SK-N-SH treated with all-trans-retinoic acid at 6 μM for 48 hours (cell line): Measurements from ENCODE around the gene SREBF1.
"Not testable (repeated sequence)": the region's sequence is repeated elsewhere in the genome, so short reads cannot be mapped to it uniquely, and the experiment has no call there.

Source experiments
- ATAC-seq: fragments of 200-7000 bp; cut with Tn5 transposase; 3 replicates; pipeline ENCODE4 v1.9.1; 2020; ENCODE audit warnings: mild to moderate bottlenecking, moderate library complexity
- ARNTL ChIP-seq: fragments of 450-650 bp; formaldehyde crosslinking; IDR thresholded peaks from 2 replicates; pipeline ENCODE4 v1.5.0; 2020; ENCODE audit warnings: low read depth, mild to moderate bottlenecking, moderate library complexity, borderline replicate concordance
- BACH2 ChIP-seq: fragments of 250-450 bp; sonication (Bioruptor Pico); IDR thresholded peaks from 2 replicates; pipeline ENCODE4 v1.9.0; 2021; ENCODE audit warnings: mild to moderate bottlenecking, borderline replicate concordance
- CREB5 ChIP-seq: fragments of 250-450 bp; sonication (Bioruptor Pico); IDR thresholded peaks from 2 replicates; pipeline ENCODE4 v1.5.1; 2020; ENCODE audit warnings: low read depth, mild to moderate bottlenecking, moderate library complexity
- CSDC2 ChIP-seq: fragments of 250-450 bp; sonication (Bioruptor Pico); IDR thresholded peaks from 2 replicates; pipeline ENCODE4 v1.5.0; 2020; ENCODE audit warnings: mild to moderate bottlenecking, moderate library complexity
- CSRNP3 ChIP-seq: fragments of 250-450 bp; sonication (Bioruptor Pico); IDR thresholded peaks from 2 replicates; pipeline ENCODE4 v1.5.1; 2021; ENCODE audit warnings: mild to moderate bottlenecking, moderate library complexity
- ESRRG ChIP-seq: fragments of 250-450 bp; sonication (Bioruptor Pico); IDR thresholded peaks from 2 replicates; pipeline ENCODE4 v1.6.1; 2021; ENCODE audit warnings: mild to moderate bottlenecking
- ISL1 ChIP-seq: fragments of 250-450 bp; sonication (Bioruptor Pico); IDR thresholded peaks from 2 replicates; pipeline ENCODE4 v2.1.2; 2022; ENCODE audit warnings: mild to moderate bottlenecking, moderate library complexity
- OSR1 ChIP-seq: fragments of 250-450 bp; sonication (Bioruptor Pico); IDR thresholded peaks from 2 replicates; pipeline ENCODE4 v1.8.0; 2022; ENCODE audit warnings: moderate library complexity, mild to moderate bottlenecking, inconsistent platforms
- PATZ1 ChIP-seq: fragments of 250-450 bp; sonication (Bioruptor Pico); IDR thresholded peaks from 2 replicates; pipeline ENCODE4 v1.8.0; 2020; ENCODE audit warnings: mild to moderate bottlenecking, moderate library complexity, borderline replicate concordance
- PPARA ChIP-seq: fragments of 250-450 bp; sonication (Bioruptor Pico); IDR thresholded peaks from 2 replicates; pipeline ENCODE4 v1.5.0; 2020; ENCODE audit warnings: mild to moderate bottlenecking, borderline replicate concordance
- RARB ChIP-seq: fragments of 250-450 bp; sonication (Bioruptor Pico); IDR thresholded peaks from 2 replicates; pipeline ENCODE4 v1.8.0; 2021; ENCODE audit warnings: mild to moderate bottlenecking, moderate library complexity
- SNAI2 ChIP-seq: fragments of 250-450 bp; sonication (Bioruptor Pico); IDR thresholded peaks from 2 replicates; pipeline ENCODE4 v1.5.0; 2020; ENCODE audit warnings: mild to moderate bottlenecking, moderate library complexity
- TCF4 ChIP-seq: fragments of 250-450 bp; sonication (Bioruptor Pico); IDR thresholded peaks from 2 replicates; pipeline ENCODE4 v1.8.0; 2021; ENCODE audit warnings: mild to moderate bottlenecking, moderate library complexity, borderline replicate concordance
- TOX ChIP-seq: fragments of 250-450 bp; sonication (Bioruptor Pico); IDR thresholded peaks from 2 replicates; pipeline ENCODE4 v1.8.0; 2021; ENCODE audit warnings: mild to moderate bottlenecking, moderate library complexity, borderline replicate concordance
- TSHZ2 ChIP-seq: fragments of 250-450 bp; sonication (Bioruptor Pico); IDR thresholded peaks from 2 replicates; pipeline ENCODE4 v1.5.0; 2020; ENCODE audit warnings: mild to moderate bottlenecking, moderate library complexity
- ZC3H10 ChIP-seq: fragments of 250-450 bp; sonication (Bioruptor Pico); IDR thresholded peaks from 2 replicates; pipeline ENCODE4 v1.5.1; 2021; ENCODE audit warnings: mild to moderate bottlenecking, moderate library complexity
- ZFP3 ChIP-seq: fragments of 250-450 bp; sonication (Bioruptor Pico); IDR thresholded peaks from 2 replicates; pipeline ENCODE4 v1.5.0; 2020; ENCODE audit warnings: mild to moderate bottlenecking, moderate library complexity
- ZFP30 ChIP-seq: fragments of 450-650 bp; formaldehyde crosslinking; IDR thresholded peaks from 2 replicates; pipeline ENCODE4 v1.5.0; 2022; ENCODE audit warnings: mild to moderate bottlenecking, moderate library complexity
- ZNF565 ChIP-seq: fragments of 450-650 bp; formaldehyde crosslinking; conservative IDR thresholded peaks from 2 replicates; pipeline ENCODE4 v1.5.0; 2020; ENCODE audit warnings: low read depth, mild to moderate bottlenecking, moderate library complexity

SREBF1 gene

GRCh38 chr17:17810084-17810894 lies 26.5 kb downstream of the SREBF1 start:
- no peak for ATAC-seq
- TF ChIP-seq BACH2 (CRISPR knock-in tag), result no peak
- no peak for TF ChIP-seq ZNF565 (CRISPR knock-in tag)
- no peak for TF ChIP-seq ISL1 (CRISPR knock-in tag)
- no peak for TF ChIP-seq PPARA
- no peak for TF ChIP-seq TCF4 (CRISPR knock-in tag)
- TF ChIP-seq CSDC2, result no peak
- TF ChIP-seq ESRRG, result no peak
- TF ChIP-seq TOX, result no peak
- TF ChIP-seq SNAI2, result no peak
- no peak for TF ChIP-seq TSHZ2

GRCh38 chr17:17809531-17810083 lies 27.2 kb downstream of the SREBF1 start:
- ATAC-seq, result no peak
- TF ChIP-seq TSHZ2, result no peak
- TF ChIP-seq CREB5, result no peak
- no peak for TF ChIP-seq RARB (CRISPR knock-in tag)

- TF ChIP-seq RARB (CRISPR knock-in tag) (no peak), SNAI2 (no peak)
These were observed 27.9 kb downstream of the SREBF1 start for GRCh38 chr17:17808706-17809432.

GRCh38 chr17:17808200-17808599 lies 28.6 kb downstream of the SREBF1 start:
- not testable (repeated sequence) for ATAC-seq

More at GRCh38 chr17:17808706-17809432, 27.9 kb downstream of the SREBF1 start:
- no peak for ATAC-seq

GRCh38 chr17:17807440-17807839 lies 29.3 kb downstream of the SREBF1 start:
- no peak for ATAC-seq
- TF ChIP-seq PPARA, result no peak
- TF ChIP-seq ESRRG, result no peak
- TF ChIP-seq TCF4 (CRISPR knock-in tag), result no peak
- no peak for TF ChIP-seq ZFP30 (CRISPR knock-in tag)
- no peak for TF ChIP-seq SNAI2
- TF ChIP-seq ZFP3 (CRISPR knock-in tag), result no peak
- TF ChIP-seq PATZ1 (CRISPR knock-in tag), result no peak
- no peak for TF ChIP-seq ARNTL
- TF ChIP-seq ZNF565 (CRISPR knock-in tag), result no peak
- TF ChIP-seq TOX, result no peak
- no peak for TF ChIP-seq OSR1 (CRISPR knock-in tag)
- TF ChIP-seq ZC3H10 (CRISPR knock-in tag), result no peak
- no peak for TF ChIP-seq CSRNP3 (CRISPR knock-in tag)
- no peak for TF ChIP-seq RARB (CRISPR knock-in tag)
- TF ChIP-seq TSHZ2, result no peak
